Activated CD4-positive, alpha-beta T cell treated with anti-CD3 and anti-CD28 coated beads for 4 hours (primary cell): ENCODE data around the gene CDKN1A.

Experiments used
- DNase-seq, 2 donors: peaks; one replicate each; pipeline ENCODE4 v3.0.0-alpha.2; 2020

CDKN1A gene

GRCh38 chr6:36656441-36656840 lies 22.1 kb upstream of the CDKN1A start:
- no peak for DNase-seq

- DNase-seq: no peak
These were observed 21.2 kb upstream of the CDKN1A start for GRCh38 chr6:36657271-36657670.

GRCh38 chr6:36657942-36658544 lies 20.5 kb upstream of the CDKN1A start:
- DNase-seq: no peak

GRCh38 chr6:36659271-36659670 lies 19.2 kb upstream of the CDKN1A start:
- DNase-seq: no peak

- DNase-seq: no peak
These were observed 17.6 kb upstream of the CDKN1A start for GRCh38 chr6:36660771-36661471.

GRCh38 chr6:36662380-36662779 lies 16.1 kb upstream of the CDKN1A start:
- DNase-seq: no peak

- no peak for DNase-seq
These were observed 15.7 kb upstream of the CDKN1A start for GRCh38 chr6:36662827-36663256.

GRCh38 chr6:36663504-36664446 lies 14.7 kb upstream of the CDKN1A start:
- DNase-seq: no peak

- no peak for DNase-seq
These were observed 13.3 kb upstream of the CDKN1A start for GRCh38 chr6:36665180-36665579.

GRCh38 chr6:36666287-36666686 lies 12.2 kb upstream of the CDKN1A start:
- DNase-seq: no peak

GRCh38 chr6:36666826-36667591 lies 11.5 kb upstream of the CDKN1A start:
- DNase-seq: no peak

GRCh38 chr6:36668591-36668990 lies 9.9 kb upstream of the CDKN1A start:
- no peak for DNase-seq

- DNase-seq: no peak
These were observed 9.5 kb upstream of the CDKN1A start for GRCh38 chr6:36669002-36669401.

GRCh38 chr6:36670271-36670670 lies 8.2 kb upstream of the CDKN1A start:
- no peak for DNase-seq

GRCh38 chr6:36671687-36672375 lies 6.7 kb upstream of the CDKN1A start:
- no peak for DNase-seq

GRCh38 chr6:36673882-36674281 lies 4.6 kb upstream of the CDKN1A start:
- DNase-seq: no peak

GRCh38 chr6:36674942-36675341 lies 3.6 kb upstream of the CDKN1A start:
- DNase-seq: no peak

- no peak for DNase-seq
These were observed 2.1 kb upstream of the CDKN1A start for GRCh38 chr6:36676141-36677058.

- DNase-seq: no peak
These were observed 1.3 kb upstream of the CDKN1A start for GRCh38 chr6:36677059-36677749.

- no peak for DNase-seq
These were observed 594 bp upstream of the CDKN1A start for GRCh38 chr6:36677753-36678487.
